GM12892 (cell line): ENCODE measurements around the gene PSME3. TPM values are rescaled to one million over a fixed set of nuclear protein-coding genes. Genes with fewer than 3 reads are reported as not detected.

ENCODE experiments used
- DNase-seq: peaks from one replicate; pipeline ENCODE4 v3.0.0; 2011; ENCODE audit not compliant: insufficient read length
- FAIRE-seq: peaks from 2 replicates; lab custom pipeline; 2011; peaks lifted over from hg19 to GRCh38; lab: Jason Lieb, UNC
- POLR2A ChIP-seq: IDR thresholded peaks from 2 replicates; pipeline ENCODE4 v1.6.1; 2011; ENCODE audit warnings: low read depth, low read length, control low read depth
- POLR2AphosphoS5 ChIP-seq: IDR thresholded peaks from 2 replicates; pipeline ENCODE4 v1.6.1; 2011; ENCODE audit warnings: low read depth, low read length, control low read depth
- TAF1 ChIP-seq: IDR thresholded peaks from 2 replicates; pipeline ENCODE4 v1.6.1; 2011; ENCODE audit warnings: low read depth, mild to moderate bottlenecking, control low read depth, low read length, borderline replicate concordance
- polyA plus RNA-seq: library from polyadenylated mRNA; unstranded; fragments of >200 nt; gene quantifications from one replicate; pipeline ENCODE4 v1.2.1, GENCODE V29; 2012; ENCODE audit warnings: missing spikeins, inconsistent platforms; ENCODE audit not compliant: missing spikeins

The PSME3 gene, protein sequence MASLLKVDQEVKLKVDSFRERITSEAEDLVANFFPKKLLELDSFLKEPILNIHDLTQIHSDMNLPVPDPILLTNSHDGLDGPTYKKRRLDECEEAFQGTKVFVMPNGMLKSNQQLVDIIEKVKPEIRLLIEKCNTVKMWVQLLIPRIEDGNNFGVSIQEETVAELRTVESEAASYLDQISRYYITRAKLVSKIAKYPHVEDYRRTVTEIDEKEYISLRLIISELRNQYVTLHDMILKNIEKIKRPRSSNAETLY
- polyA plus RNA-seq, result 102 TPM

DNA sequence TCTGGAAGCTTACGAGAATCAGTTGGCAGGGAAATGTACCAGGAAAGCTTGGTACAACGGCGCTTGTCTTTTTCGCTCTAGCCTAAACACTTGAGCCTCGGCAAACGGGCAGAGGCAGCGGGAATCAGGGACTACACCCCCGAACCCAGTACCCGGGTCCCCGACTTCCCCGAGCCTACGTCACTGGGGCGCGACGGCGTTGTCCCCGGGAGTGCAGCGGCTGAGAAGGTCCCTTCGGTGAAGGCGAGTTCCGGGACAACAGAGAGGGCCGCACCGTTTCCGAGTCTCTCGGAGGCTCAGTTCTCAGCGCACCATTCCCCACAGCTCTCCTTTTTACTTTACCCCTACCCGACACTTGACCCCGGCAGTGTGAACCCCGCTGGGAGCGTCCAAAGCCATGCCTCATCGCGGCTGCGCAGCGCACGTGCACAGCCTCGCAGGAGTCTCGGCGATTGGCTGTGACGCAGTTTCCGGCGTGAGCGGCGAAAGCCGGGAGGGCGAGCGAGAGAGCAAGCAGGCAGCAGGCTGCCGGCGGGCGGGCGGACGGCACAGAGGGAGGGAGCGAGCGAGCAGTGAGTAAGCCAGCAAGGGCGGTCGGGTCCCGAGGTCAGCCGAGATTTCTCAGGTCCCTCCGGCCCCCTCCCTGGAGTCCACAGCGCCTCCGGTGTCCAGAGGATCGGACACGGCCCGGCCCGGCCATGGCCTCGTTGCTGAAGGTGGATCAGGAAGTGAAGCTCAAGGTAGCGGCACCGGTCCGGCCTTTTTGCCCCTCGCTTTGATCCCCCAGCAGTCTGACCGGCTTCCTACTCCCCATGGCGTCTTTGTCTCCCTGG is at the start of gene PSME3:
Gene PSME3 (plus strand): TSS at position 464 of the 833 bp plus-strand sequence. CDS start 235 bp downstream, at position 699.
- peak; percentile 95 for DNase-seq
- FAIRE-seq, result peak; percentile 96
- peak; percentile 96 for TF ChIP-seq POLR2AphosphoS5
- peak; percentile 41; the same call in 1 of the 2 replicates for TF ChIP-seq TAF1
- TF ChIP-seq POLR2A, result peak; percentile 96

DNA sequence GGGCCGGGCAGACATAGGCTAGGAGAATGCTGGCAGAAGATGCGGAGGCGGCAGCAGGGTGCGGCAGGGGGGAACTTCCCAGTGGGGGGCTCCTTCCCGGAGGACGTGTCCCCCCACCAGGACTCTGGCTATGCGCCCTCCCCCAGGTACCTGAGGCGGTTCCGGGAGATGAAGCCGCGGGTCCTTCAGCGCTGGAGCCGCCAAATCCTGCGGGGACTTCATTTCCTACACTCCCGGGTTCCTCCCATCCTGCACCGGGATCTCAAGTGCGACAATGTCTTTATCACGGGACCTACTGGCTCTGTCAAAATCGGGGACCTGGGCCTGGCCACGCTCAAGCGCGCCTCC is 49.4 kb upstream of the PSME3 start:
- TF ChIP-seq TAF1 (no peak), POLR2A (no peak), POLR2AphosphoS5 (no peak)
- no peak for FAIRE-seq

DNA sequence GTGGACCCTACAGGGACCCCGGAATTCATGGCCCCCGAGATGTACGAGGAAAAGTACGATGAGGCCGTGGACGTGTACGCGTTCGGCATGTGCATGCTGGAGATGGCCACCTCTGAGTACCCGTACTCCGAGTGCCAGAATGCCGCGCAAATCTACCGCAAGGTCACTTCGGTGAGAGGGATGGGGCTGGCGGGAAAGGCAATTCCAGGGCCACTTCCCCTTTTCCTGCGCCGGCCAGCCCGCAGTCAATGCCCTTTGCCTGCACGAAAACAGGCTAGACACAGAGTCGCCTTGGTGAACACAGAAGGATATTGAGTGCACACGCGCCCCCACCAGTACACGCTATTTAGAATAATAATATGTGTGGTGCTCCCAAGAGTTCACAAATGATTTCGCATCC is 48.8 kb upstream of the PSME3 start:
- FAIRE-seq, result no peak

More for the DNA sequence above, 49.4 kb upstream of the PSME3 start:
- DNase-seq, result no peak

DNA sequence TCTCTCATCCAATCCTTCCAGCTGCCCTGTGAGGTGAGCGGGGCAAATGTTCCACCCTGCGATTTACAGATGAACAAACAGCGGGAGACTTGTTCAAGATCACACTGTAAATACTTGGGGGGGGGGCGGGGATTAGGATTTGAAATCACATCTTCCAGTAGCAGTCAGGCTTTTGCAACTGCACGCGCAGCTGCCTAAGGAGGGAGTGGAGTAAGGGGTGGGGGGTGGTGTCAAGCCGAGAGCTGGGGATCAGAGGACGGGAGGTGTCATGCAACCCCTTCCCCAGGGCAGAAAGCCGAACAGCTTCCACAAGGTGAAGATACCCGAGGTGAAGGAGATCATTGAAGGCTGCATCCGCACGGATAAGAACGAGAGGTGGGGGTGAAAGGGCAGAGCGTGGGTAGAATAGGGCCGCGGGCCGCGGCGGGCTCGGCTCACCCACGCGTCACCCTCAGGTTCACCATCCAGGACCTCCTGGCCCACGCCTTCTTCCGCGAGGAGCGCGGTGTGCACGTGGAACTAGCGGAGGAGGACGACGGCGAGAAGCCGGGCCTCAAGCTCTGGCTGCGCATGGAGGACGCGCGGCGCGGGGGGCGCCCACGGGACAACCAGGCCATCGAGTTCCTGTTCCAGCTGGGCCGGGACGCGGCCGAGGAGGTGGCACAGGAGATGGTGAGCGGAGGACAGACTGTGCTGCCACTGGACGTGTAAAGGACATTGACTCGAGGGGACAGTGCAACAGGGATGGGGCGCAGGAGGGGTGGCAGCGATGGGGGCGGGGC is 48.2 kb upstream of the PSME3 start:
- FAIRE-seq, result no peak

More for the DNA sequence above, 48.8 kb upstream of the PSME3 start:
- no peak for DNase-seq
- TF ChIP-seq POLR2A (no peak), POLR2AphosphoS5 (no peak), TAF1 (no peak)

DNA sequence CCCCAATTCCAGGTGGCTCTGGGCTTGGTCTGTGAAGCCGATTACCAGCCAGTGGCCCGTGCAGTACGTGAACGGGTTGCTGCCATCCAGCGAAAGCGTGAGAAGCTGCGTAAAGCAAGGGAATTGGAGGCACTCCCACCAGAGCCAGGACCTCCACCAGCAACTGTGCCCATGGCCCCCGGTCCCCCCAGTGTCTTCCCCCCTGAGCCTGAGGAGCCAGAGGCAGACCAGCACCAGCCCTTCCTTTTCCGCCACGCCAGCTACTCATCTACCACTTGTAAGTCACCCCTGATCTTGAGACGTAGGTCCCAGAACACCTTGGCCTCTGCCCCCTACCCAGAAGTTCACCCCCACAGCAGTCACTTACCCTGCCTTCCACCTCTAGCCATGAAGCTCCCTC is 45.9 kb upstream of the PSME3 start:
- FAIRE-seq (no peak), DNase-seq (no peak)
- TF ChIP-seq POLR2AphosphoS5 (no peak), POLR2A (no peak), TAF1 (no peak)

More for the DNA sequence above, 48.2 kb upstream of the PSME3 start:
- TF ChIP-seq POLR2AphosphoS5 (no peak), POLR2A (no peak)
- DNase-seq, result no peak

DNA sequence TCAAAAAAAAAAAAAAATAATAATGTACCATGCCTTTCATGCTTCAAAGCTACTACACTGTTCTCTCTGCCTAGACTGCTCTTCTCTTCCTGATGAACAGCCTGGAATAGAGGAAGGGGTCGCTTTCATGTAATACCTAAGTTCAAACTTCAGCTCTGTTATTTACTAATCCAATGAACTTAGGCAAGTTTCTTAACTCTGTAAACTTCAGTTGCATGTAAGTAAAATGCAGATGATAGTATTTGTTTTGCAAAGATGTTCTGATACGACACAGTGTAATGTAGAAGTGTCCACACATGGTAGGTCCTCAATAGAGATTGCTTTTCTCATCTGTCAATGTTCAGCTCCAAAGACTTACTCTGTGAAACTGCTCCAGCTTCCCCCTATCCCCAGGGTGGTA is 41.2 kb upstream of the PSME3 start:
- TF ChIP-seq POLR2A (no peak), POLR2AphosphoS5 (no peak), TAF1 (no peak)
- FAIRE-seq (no peak), DNase-seq (no peak)

DNA sequence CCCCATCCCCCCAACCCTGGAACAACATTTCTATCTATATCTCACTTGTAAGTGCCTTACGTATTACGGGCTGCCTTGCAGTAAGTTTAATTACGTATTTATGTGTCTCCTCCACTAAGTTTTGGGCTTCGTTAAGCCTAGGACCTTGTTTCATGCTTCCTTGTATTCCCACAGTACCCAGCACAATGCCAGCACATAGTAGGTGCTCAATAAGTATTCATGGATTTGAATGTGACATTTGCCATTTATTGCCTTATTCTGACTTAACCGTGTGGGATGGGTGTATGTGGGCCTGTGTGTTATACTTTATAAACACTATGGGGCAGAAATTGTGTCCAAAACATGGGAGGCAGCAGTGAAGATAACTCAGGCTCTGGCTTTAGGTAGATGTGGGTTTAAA is 40.7 kb upstream of the PSME3 start:
- FAIRE-seq, result no peak
- DNase-seq, result no peak
- TF ChIP-seq POLR2A (no peak), POLR2AphosphoS5 (no peak), TAF1 (no peak)

DNA sequence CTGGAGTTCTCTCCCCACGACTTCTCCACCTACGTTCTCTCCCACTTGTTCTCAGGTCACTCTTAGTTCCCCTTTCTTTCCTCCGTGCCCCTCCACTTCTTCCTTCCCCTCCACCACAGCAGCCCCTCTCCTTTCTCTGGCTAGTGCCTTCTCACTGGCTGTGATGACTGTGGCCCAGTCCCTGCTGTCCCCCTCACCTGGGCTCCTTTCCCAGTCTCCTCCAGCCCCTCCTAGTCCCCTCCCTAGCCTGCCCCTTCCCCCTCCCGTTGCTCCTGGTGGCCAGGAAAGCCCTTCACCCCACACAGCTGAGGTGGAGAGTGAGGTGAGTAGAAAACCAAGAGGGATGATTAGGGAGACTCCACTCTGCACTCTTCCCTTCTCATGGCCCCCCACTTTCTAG is 38.1 kb upstream of the PSME3 start:
- no peak for TF ChIP-seq POLR2AphosphoS5
- no peak for TF ChIP-seq POLR2A
- TF ChIP-seq TAF1, result no peak
- FAIRE-seq (no peak), DNase-seq (no peak)

DNA sequence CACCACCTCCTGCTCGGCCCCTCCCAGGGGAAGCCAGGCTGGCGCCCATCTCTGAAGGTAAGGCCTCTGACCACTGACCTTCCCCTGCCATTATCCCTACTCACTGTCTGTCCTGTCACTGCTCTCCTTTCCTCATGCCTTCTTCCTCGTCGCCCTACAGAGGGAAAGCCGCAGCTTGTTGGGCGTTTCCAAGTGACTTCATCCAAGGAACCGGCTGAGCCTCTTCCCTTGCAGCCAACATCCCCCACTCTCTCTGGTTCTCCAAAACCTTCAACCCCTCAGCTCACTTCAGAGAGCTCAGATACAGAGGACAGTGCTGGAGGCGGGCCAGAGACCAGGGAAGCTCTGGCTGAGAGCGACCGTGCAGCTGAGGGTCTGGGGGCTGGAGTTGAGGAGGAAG is 37.7 kb upstream of the PSME3 start:
- FAIRE-seq (no peak), DNase-seq (no peak)
- TF ChIP-seq POLR2A (no peak), TAF1 (no peak), POLR2AphosphoS5 (no peak)

DNA sequence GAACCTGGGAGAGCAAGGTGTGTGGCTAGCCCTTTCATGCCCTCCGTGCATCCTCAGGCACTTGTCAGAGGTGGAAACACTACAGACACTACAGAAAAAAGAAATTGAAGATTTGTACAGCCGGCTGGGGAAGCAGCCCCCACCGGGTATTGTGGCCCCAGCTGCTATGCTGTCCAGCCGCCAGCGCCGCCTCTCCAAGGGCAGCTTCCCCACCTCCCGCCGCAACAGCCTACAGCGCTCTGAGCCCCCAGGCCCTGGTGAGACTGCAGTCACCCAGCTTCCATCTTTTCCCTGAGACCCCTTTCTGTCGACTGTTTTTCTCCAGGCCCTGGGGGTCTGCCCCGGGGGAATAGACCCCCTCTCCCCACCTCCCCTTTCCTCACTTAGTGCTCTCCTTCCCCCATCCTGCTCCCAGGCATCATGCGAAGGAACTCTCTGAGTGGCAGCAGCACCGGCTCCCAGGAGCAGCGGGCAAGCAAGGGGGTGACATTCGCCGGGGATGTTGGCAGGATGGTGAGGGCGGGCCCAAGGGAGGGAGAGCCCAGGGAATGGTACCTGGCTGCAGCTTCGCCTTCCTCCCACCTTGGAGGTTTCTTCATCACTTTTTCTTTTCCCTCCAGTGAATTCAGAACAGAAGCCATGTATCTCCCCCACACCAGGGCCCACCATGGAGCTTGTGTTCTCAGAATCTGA is 37.0 kb upstream of the PSME3 start:
- FAIRE-seq (no peak), DNase-seq (no peak)
- TF ChIP-seq POLR2AphosphoS5 (no peak), TAF1 (no peak), POLR2A (no peak)
